K562 (cell line): ENCODE results near the gene GPR157. TPM values are rescaled to one million over a fixed set of nuclear protein-coding genes. Genes with fewer than 3 reads are reported as not detected.

Experiments
- CEBPG ChIP-seq, 3 experiments: fragments of 200-800 bp in 1 of 3; sonication (Bioruptor generic) in 1 of 3; sonication (generic) in 1 of 3; formaldehyde crosslinking in 1 of 3; IDR thresholded peaks in 2 of 3; conservative IDR thresholded peaks in 1 of 3; 2 replicates each; pipeline versions ENCODE4 v1.6.1 to v1.8.0; 2016 to 2022; ENCODE audit warnings: missing compliant biosample characterization in 2 of 3, missing genetic modification characterization in 2 of 3, mild to moderate bottlenecking in 1 of 3, missing genetic modification reagents in 1 of 3
- CREBBP ChIP-seq: IDR thresholded peaks from one replicate; pipeline ENCODE4 v1.6.1; 2012; ENCODE audit warnings: low read depth, mild to moderate bottlenecking, control low read depth, inconsistent platforms, low read length
- ETS2 ChIP-seq: IDR thresholded peaks from 2 replicates; pipeline ENCODE4 v1.6.1; 2016; ENCODE audit warnings: borderline replicate concordance, missing genetic modification characterization, mild to moderate bottlenecking, moderate library complexity, missing compliant biosample characterization; ENCODE audit not compliant: poor library complexity, severe bottlenecking
- GATAD2B ChIP-seq: fragments of 450-650 bp; IDR thresholded peaks from 2 replicates; pipeline ENCODE4 v1.6.1; 2017; ENCODE audit warnings: mild to moderate bottlenecking, borderline replicate concordance
- PHF8 ChIP-seq: fragments of 200-600 bp; sonication (generic); IDR thresholded peaks from 2 replicates; pipeline ENCODE4 v1.6.1; 2012; ENCODE audit warnings: mixed run types, mild to moderate bottlenecking, inconsistent platforms, low read length, moderate library complexity, borderline replicate concordance
- TEAD1 ChIP-seq, 2 experiments: fragments of 450-650 bp in 1 of 2; sonication (generic) in 1 of 2; formaldehyde crosslinking; IDR thresholded peaks; 2 replicates each; pipeline versions ENCODE4 v1.4.0 to v1.8.0; 2020 to 2022; ENCODE audit warnings: mild to moderate bottlenecking in 2 of 2, missing genetic modification reagents in 1 of 2
- ZNF174 ChIP-seq: fragments of 250-450 bp; sonication (Bioruptor Pico); IDR thresholded peaks from 2 replicates; pipeline ENCODE4 v1.4.0; 2020; ENCODE audit warnings: mild to moderate bottlenecking
- ZSCAN29 ChIP-seq: fragments of 450-650 bp; IDR thresholded peaks from 2 replicates; pipeline ENCODE4 v1.6.1; 2017
- polyA plus RNA-seq, 8 experiments: library from polyadenylated mRNA; depleted of rRNA in 4 of 8; stranded (reverse) in 5 of 8; unstranded in 3 of 8; fragments of >200 nt; fragmentation: Nextera tagmentation in 2 of 8; fragmentation: Illumina TruSeq in 1 of 8; extraction: Ambion mirVana in 2 of 8; extraction: Trizol in 1 of 8; gene quantifications; 2 replicates each; pipeline versions ENCODE4 v1.2.1 to v1.2.3, GENCODE V29; 2011 to 2014; ENCODE audit warnings: inconsistent platforms in 1 of 8, missing spikeins in 1 of 8
- total RNA-seq, 7 experiments: library from RNA; depleted of rRNA in 6 of 7; stranded (reverse); fragments of >200 nt in 6 of 7; fragmentation: Illumina TruSeq in 2 of 7; extraction: Trizol in 2 of 7; gene quantifications; 2 replicates each; pipeline versions ENCODE4 v1.2.1 to v1.2.3, GENCODE V29; 2011 to 2021; ENCODE audit warnings: low replicate concordance in 1 of 7
- TF ChIP-seq, protein P1 (sequence below), 2 experiments: fragments of 450-650 bp; formaldehyde crosslinking in 1 of 2; IDR thresholded peaks; 2 replicates each; pipeline versions ENCODE4 v1.4.0 to v1.6.1; 2014 to 2020; ENCODE audit warnings: mild to moderate bottlenecking in 2 of 2, borderline replicate concordance in 1 of 2, low read depth in 1 of 2
- TF ChIP-seq, protein P2 (sequence below), 2 experiments: fragments of 200-800 bp in 1 of 2; sonication (Bioruptor generic) in 1 of 2; sonication (generic) in 1 of 2; formaldehyde crosslinking in 1 of 2; IDR thresholded peaks in 1 of 2; conservative IDR thresholded peaks in 1 of 2; 2 replicates each; pipeline versions ENCODE4 v1.5.0 to v1.6.1; 2016 to 2020; ENCODE audit warnings: missing compliant biosample characterization in 1 of 2, missing genetic modification characterization in 1 of 2, missing genetic modification reagents in 1 of 2
- TF ChIP-seq, protein P3 (sequence below): conservative IDR thresholded peaks from 2 replicates; pipeline ENCODE4 v1.6.1; 2011; ENCODE audit warnings: low read depth, mild to moderate bottlenecking, low read length; ENCODE audit not compliant: control insufficient read depth

Gene GPR157
- total and polyA plus RNA-seq, 9 of the 15 experiments (the other 6 are each of a cell fraction or from before 2014, with no cell fraction given) = 0.01 to 0.18 (median 0.04) TPM; not detected in 4

DNA sequence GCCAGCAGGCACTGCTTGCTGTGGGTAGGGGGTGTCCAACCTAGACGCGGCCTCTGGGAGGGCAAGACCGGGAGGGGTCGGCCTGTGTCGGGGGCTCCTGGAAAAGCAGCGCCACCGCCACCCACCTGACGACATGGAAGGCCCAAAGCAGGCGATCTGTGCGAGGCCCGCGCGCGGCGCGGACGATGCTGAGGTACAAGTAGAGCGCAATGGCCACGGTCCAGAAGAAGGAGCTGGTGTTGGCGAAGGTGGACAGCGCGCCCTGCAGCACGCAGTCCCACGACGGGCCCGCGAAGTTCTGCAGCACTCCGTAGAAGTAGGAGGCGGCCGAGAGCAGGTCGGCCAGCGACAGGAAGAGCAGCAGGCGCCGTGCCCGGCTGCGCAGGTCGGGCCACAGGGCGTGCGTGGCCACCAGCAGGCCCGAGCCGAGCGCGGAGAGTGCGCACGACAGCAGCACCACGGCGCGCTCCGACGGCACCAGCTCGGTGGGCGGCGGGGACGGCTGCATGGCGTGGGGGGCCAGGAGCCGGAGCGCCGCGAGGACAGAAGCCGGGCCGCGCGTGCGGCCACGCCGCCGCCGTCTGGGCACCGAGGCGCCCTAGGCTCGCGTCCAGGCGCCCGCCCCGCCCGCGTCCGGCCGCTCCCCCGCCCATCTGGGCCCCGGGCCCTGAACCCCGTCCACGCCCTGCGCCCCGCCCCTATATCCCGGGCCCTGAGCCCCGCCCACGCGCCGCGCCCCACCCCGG, at the start of gene GPR157 (continued):
- TF ChIP-seq, protein P1, sequence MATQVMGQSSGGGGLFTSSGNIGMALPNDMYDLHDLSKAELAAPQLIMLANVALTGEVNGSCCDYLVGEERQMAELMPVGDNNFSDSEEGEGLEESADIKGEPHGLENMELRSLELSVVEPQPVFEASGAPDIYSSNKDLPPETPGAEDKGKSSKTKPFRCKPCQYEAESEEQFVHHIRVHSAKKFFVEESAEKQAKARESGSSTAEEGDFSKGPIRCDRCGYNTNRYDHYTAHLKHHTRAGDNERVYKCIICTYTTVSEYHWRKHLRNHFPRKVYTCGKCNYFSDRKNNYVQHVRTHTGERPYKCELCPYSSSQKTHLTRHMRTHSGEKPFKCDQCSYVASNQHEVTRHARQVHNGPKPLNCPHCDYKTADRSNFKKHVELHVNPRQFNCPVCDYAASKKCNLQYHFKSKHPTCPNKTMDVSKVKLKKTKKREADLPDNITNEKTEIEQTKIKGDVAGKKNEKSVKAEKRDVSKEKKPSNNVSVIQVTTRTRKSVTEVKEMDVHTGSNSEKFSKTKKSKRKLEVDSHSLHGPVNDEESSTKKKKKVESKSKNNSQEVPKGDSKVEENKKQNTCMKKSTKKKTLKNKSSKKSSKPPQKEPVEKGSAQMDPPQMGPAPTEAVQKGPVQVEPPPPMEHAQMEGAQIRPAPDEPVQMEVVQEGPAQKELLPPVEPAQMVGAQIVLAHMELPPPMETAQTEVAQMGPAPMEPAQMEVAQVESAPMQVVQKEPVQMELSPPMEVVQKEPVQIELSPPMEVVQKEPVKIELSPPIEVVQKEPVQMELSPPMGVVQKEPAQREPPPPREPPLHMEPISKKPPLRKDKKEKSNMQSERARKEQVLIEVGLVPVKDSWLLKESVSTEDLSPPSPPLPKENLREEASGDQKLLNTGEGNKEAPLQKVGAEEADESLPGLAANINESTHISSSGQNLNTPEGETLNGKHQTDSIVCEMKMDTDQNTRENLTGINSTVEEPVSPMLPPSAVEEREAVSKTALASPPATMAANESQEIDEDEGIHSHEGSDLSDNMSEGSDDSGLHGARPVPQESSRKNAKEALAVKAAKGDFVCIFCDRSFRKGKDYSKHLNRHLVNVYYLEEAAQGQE (IDR thresholded peaks at IDR 0.05; ENCODE audit: borderline replicate concordance) = no peak
- TF ChIP-seq, protein P1 (CRISPR knock-in tag; IDR thresholded peaks at IDR 0.05; ENCODE audit: low read depth) = peak; percentile 74; the same call in 1 of the 2 replicates
- TF ChIP-seq, protein P2, sequence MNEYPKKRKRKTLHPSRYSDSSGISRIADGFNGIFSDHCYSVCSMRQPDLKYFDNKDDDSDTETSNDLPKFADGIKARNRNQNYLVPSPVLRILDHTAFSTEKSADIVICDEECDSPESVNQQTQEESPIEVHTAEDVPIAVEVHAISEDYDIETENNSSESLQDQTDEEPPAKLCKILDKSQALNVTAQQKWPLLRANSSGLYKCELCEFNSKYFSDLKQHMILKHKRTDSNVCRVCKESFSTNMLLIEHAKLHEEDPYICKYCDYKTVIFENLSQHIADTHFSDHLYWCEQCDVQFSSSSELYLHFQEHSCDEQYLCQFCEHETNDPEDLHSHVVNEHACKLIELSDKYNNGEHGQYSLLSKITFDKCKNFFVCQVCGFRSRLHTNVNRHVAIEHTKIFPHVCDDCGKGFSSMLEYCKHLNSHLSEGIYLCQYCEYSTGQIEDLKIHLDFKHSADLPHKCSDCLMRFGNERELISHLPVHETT (CRISPR knock-in tag; conservative IDR thresholded peaks at IDR 0.05 in 1 of 2, IDR thresholded peaks at IDR 0.05 in 1 of 2) = peak in 1 of 2 experiments; percentile 48; a peak in 1 of 4 replicates
- TF ChIP-seq ZSCAN29 (no peak), PHF8 (peak; percentile 27; the same call in 1 of the 2 replicates), ETS2 (no peak), CEBPG (CRISPR knock-in tag; IDR thresholded peaks at IDR 0.05) (0 out of 2 replicates have a peak, but pooled peaks have one; percentile 15), CEBPG (tag; conservative IDR thresholded peaks at IDR 0.05 in 1 of 2, IDR thresholded peaks at IDR 0.05 in 1 of 2) (no peak), CREBBP (no peak), ZNF174 (CRISPR knock-in tag) (no peak), GATAD2B (peak; percentile 74), TEAD1 (CRISPR knock-in tag; IDR thresholded peaks at IDR 0.05) (peak in 1 of 2 experiments; percentile 63; a peak in 1 of 4 replicates)
- TF ChIP-seq, protein P3, sequence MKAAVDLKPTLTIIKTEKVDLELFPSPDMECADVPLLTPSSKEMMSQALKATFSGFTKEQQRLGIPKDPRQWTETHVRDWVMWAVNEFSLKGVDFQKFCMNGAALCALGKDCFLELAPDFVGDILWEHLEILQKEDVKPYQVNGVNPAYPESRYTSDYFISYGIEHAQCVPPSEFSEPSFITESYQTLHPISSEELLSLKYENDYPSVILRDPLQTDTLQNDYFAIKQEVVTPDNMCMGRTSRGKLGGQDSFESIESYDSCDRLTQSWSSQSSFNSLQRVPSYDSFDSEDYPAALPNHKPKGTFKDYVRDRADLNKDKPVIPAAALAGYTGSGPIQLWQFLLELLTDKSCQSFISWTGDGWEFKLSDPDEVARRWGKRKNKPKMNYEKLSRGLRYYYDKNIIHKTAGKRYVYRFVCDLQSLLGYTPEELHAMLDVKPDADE = peak; percentile 36; the same call in 1 of the 2 replicates
